NK-92 (cell line): ENCODE measurements around the gene SPDEF.

ENCODE experiments used
- DNase-seq: peaks from one replicate; lab custom pipeline; 2025; ENCODE audit not compliant: unreplicated experiment; lab: John Stamatoyannopoulos, UW

Gene SPDEF

GRCh38 chr6:34489207-34489805, 66.8 kb downstream of the SPDEF start:
- no peak for DNase-seq
